K562 (cell line): Measurements from ENCODE around the gene ALCAM. TPM values are rescaled to one million over a fixed set of nuclear protein-coding genes. Genes with fewer than 3 reads are reported as not detected.
A peak's percentile ranks its signal among the peaks of the same experiment; 100 is the strongest.

ENCODE experiments used
- ATAC-seq: fragments of 200-7000 bp; cut with Tn5 transposase; 3 replicates; pipeline ENCODE4 v1.9.1; 2020; ENCODE audit warnings: moderate library complexity
- BruUV-seq: library from RNA; stranded (reverse); fragments of 400-500 nt; replicated peaks from 2 replicates; lab custom pipeline; 2021; lab: Mats Ljungman, UMichigan
- CTCF ChIA-PET: fragments of 300-600 bp; formaldehyde crosslinking; extraction: SDS; loops from one replicate; lab custom pipeline; 2021; ENCODE audit warnings: low intra/inter-chr PET ratio; lab: Yijun Ruan, JAX
- POLR2A ChIA-PET: fragments of 300-600, 350-650 bp; sonication (Branson Sonifier 250); formaldehyde crosslinking; extraction: SDS; loops from one replicate; lab custom pipeline; 2021; ENCODE audit warnings: antibody characterized with exemption, inconsistent platforms; lab: Yijun Ruan, JAX
- DNase-seq, 4 experiments: peaks; one replicate each; pipeline versions ENCODE4 v3.0.0 to v3.0.0-alpha.2; 2011 to 2018; ENCODE audit warnings: low spot score in 3 of 4, mixed read lengths in 3 of 4; ENCODE audit errors: extremely low read depth in 1 of 4
- FAIRE-seq: peaks from 2 replicates; lab custom pipeline; 2011; peaks lifted over from hg19 to GRCh38; lab: Jason Lieb, UNC
- H2AFZ ChIP-seq: 2 replicates; pipeline ENCODE4 v1.6.0; 2011; ENCODE audit warnings: low read depth, low read length, control low read depth, inconsistent platforms
- H3K27ac ChIP-seq: fragments of 200-600 bp; 3 replicates; pipeline ENCODE4 v1.8.0; 2011; ENCODE audit warnings: low read depth, mild to moderate bottlenecking, control low read depth, inconsistent platforms, low read length, moderate library complexity, mixed read lengths; ENCODE audit errors: extremely low read depth
- H3K27me3 ChIP-seq, 2 experiments: fragments of 300-600 bp in 1 of 2; 2 replicates in 1 of 2; 3 replicates in 1 of 2; pipeline versions ENCODE4 v1.6.0 to v1.8.0; 2011; ENCODE audit warnings: inconsistent platforms in 2 of 2, low read length in 2 of 2, mild to moderate bottlenecking in 1 of 2, mixed read lengths in 1 of 2, moderate library complexity in 1 of 2; ENCODE audit not compliant: control insufficient read depth in 2 of 2, insufficient read depth in 2 of 2
- H3K36me3 ChIP-seq: fragments of 300-600 bp; 3 replicates; pipeline ENCODE4 v1.8.0; 2011; ENCODE audit warnings: mild to moderate bottlenecking, low read length, inconsistent platforms; ENCODE audit not compliant: control insufficient read depth, insufficient read depth
- H3K4me1 ChIP-seq, 2 experiments: fragments of 200-600 bp in 1 of 2; replicated peaks in 1 of 2; 2 replicates in 1 of 2; 3 replicates in 1 of 2; pipeline versions ENCODE4 v1.5.1 to v1.8.0; 2011; ENCODE audit warnings: inconsistent platforms in 2 of 2, low read length in 2 of 2, mild to moderate bottlenecking in 1 of 2, mixed read lengths in 1 of 2, moderate library complexity in 1 of 2; ENCODE audit not compliant: control insufficient read depth in 2 of 2, insufficient read depth in 2 of 2
- H3K4me2 ChIP-seq: 2 replicates; pipeline ENCODE4 v1.6.1; 2011; ENCODE audit warnings: low read length, control low read depth, inconsistent platforms, mixed read lengths; ENCODE audit not compliant: insufficient read depth
- H3K4me3 ChIP-seq: fragments of 200-600 bp; sonication (generic), shearing (Covaris generic); 2 replicates; pipeline ENCODE4 v1.5.1; 2016; ENCODE audit warnings: control low read depth, inconsistent platforms
- H3K79me2 ChIP-seq: fragments of 200-600 bp; 3 replicates; pipeline ENCODE4 v1.8.0; 2011; ENCODE audit warnings: low read length, inconsistent platforms; ENCODE audit not compliant: control insufficient read depth, insufficient read depth
- H3K9ac ChIP-seq, 2 experiments: 2 replicates each; pipeline versions ENCODE4 v1.6.0 to v1.6.1; 2011; ENCODE audit warnings: low read depth in 2 of 2, low read length in 2 of 2, control low read depth in 1 of 2, inconsistent platforms in 1 of 2, mild to moderate bottlenecking in 1 of 2, mixed read lengths in 1 of 2; ENCODE audit not compliant: insufficient read depth in 1 of 2
- H3K9me1 ChIP-seq: one replicate; pipeline ENCODE4 v1.6.0; 2011; ENCODE audit warnings: inconsistent platforms, mild to moderate bottlenecking, low read length, moderate library complexity; ENCODE audit not compliant: control insufficient read depth, insufficient read depth
- H3K9me3 ChIP-seq: replicated peaks from 2 replicates; pipeline ENCODE4 v1.5.1; 2011; ENCODE audit warnings: low read depth, low read length, inconsistent platforms; ENCODE audit not compliant: control insufficient read depth, insufficient read depth
- H4K20me1 ChIP-seq: replicated peaks from 2 replicates; pipeline ENCODE4 v1.6.1; 2011; ENCODE audit warnings: low read length, inconsistent platforms, mixed read lengths; ENCODE audit not compliant: control insufficient read depth, insufficient read depth
- CEBPB ChIP-seq: fragments of 450-650 bp; IDR thresholded peaks from 2 replicates; pipeline ENCODE4 v1.6.1; 2016; ENCODE audit warnings: missing genetic modification characterization, missing compliant biosample characterization
- DPF2 ChIP-seq: fragments of 450-650 bp; IDR thresholded peaks from 2 replicates; pipeline ENCODE4 v1.6.1; 2016
- HDAC3 ChIP-seq: fragments of 450-650 bp; IDR thresholded peaks from 2 replicates; pipeline ENCODE4 v1.6.1; 2018; ENCODE audit warnings: borderline replicate concordance, mild to moderate bottlenecking, moderate library complexity; ENCODE audit not compliant: partially characterized antibody
- MEF2A ChIP-seq: IDR thresholded peaks from 2 replicates; pipeline ENCODE4 v1.6.1; 2011; ENCODE audit warnings: low read depth, mild to moderate bottlenecking, low read length, moderate library complexity; ENCODE audit not compliant: control insufficient read depth
- MTA1 ChIP-seq: fragments of 450-650 bp; IDR thresholded peaks from 2 replicates; pipeline ENCODE4 v1.6.1; 2017; ENCODE audit warnings: borderline replicate concordance
- PCBP2 ChIP-seq: fragments of 200-400 bp; formaldehyde crosslinking; IDR thresholded peaks from 2 replicates; pipeline ENCODE4 v1.6.1; 2018; ENCODE audit warnings: low read length, low read depth, mild to moderate bottlenecking, moderate library complexity; ENCODE audit not compliant: poor library complexity, severe bottlenecking
- POLR3G ChIP-seq: IDR thresholded peaks from 2 replicates; pipeline ENCODE4 v1.6.1; 2011; ENCODE audit not compliant: insufficient read length, insufficient replicate concordance; ENCODE audit errors: extremely low read depth
- PURB ChIP-seq: sonication (generic); formaldehyde crosslinking; IDR thresholded peaks from 2 replicates; pipeline ENCODE4 v1.9.0; 2021; ENCODE audit warnings: low read depth, mild to moderate bottlenecking, missing genetic modification reagents
- TCF3 ChIP-seq: sonication (generic); formaldehyde crosslinking; IDR thresholded peaks from 2 replicates; pipeline ENCODE4 v1.4.0; 2020; ENCODE audit warnings: mild to moderate bottlenecking, missing genetic modification reagents
- THAP7 ChIP-seq: fragments of 250-450 bp; sonication (Bioruptor Pico); IDR thresholded peaks from 2 replicates; pipeline ENCODE4 v1.5.0; 2021
- ZBTB49 ChIP-seq: sonication (generic); formaldehyde crosslinking; IDR thresholded peaks from 2 replicates; pipeline ENCODE4 v1.8.0; 2022; ENCODE audit warnings: missing genetic modification reagents, mild to moderate bottlenecking, borderline replicate concordance
- ZKSCAN1 ChIP-seq: fragments of 150-350 bp; IDR thresholded peaks from 2 replicates; pipeline ENCODE4 v1.6.1; 2016; ENCODE audit warnings: low read depth, low read length
- ZNF274 ChIP-seq: IDR thresholded peaks from 2 replicates; pipeline ENCODE4 v1.6.1; 2011; ENCODE audit warnings: low read depth, mild to moderate bottlenecking, low read length, moderate library complexity, borderline replicate concordance
- WGBS: fragments of 100-300 bp; shearing (Covaris generic); methylation state at CpG from one replicate; pipeline ENCODE4 v1.1.6; 2016; ENCODE audit warnings: low coverage, mixed read lengths; ENCODE audit not compliant: insufficient coverage; ENCODE audit errors: missing lambda C conversion rate; 5-methylcytosine and 5-hydroxymethylcytosine counted together
- in situ Hi-C: fragments of 300-500 bp; cut with MboI; formaldehyde crosslinking; loops from 4 replicates; pipeline ENCODE4 v1.15.0; 2018; ENCODE audit warnings: inconsistent platforms, mixed read lengths
- intact Hi-C: fragments of 100-400 bp; cut with micrococcal nuclease; formaldehyde crosslinking; loops from 2 replicates; pipeline ENCODE4 v1.14.2; 2022
- polyA plus RNA-seq, 8 experiments: library from polyadenylated mRNA; depleted of rRNA in 4 of 8; stranded (reverse) in 5 of 8; unstranded in 3 of 8; fragments of >200 nt; fragmentation: Nextera tagmentation in 2 of 8; fragmentation: Illumina TruSeq in 1 of 8; extraction: Ambion mirVana in 2 of 8; extraction: Trizol in 1 of 8; gene quantifications; 2 replicates each; pipeline versions ENCODE4 v1.2.1 to v1.2.3, GENCODE V29; 2011 to 2014; ENCODE audit warnings: inconsistent platforms in 1 of 8, missing spikeins in 1 of 8
- total RNA-seq, 7 experiments: library from RNA; depleted of rRNA in 6 of 7; stranded (reverse); fragments of >200 nt in 6 of 7; fragmentation: Illumina TruSeq in 2 of 7; extraction: Trizol in 2 of 7; gene quantifications; 2 replicates each; pipeline versions ENCODE4 v1.2.1 to v1.2.3, GENCODE V29; 2011 to 2021; ENCODE audit warnings: low replicate concordance in 1 of 7

The ALCAM gene
- total and polyA plus RNA-seq, 9 of the 15 experiments (the other 6 are each of a cell fraction or from before 2014, with no cell fraction given): 0.03 to 0.98 (median 0.14) TPM; not detected in 1

- Histone ChIP-seq H2AFZ (0 out of 2 replicates have a peak overlapping the region, but pooled peaks have one; percentile 16), H3K9me1 (no peaks in the 10 kb centered on the region), H3K4me3 (no peak overlapping the region), H3K9ac (no peak overlapping the region), H3K36me3 (no peaks in the 10 kb centered on the region), H3K27me3 (no peaks in the 10 kb centered on the region), H3K4me2 (no peak overlapping the region), H4K20me1 (no peaks in the 10 kb centered on the region), H3K9me3 (no peaks in the 10 kb centered on the region), H3K27ac (no peak overlapping the region), H3K79me2 (no peaks in the 10 kb centered on the region), H3K4me1 (peaks cover 0 to 14% of the 10 kb centered on the region in 2 experiments; a peak in 4 of 5 replicates)
- intact Hi-C loops: no loop called here
- no TSS peak for BruUV-seq
- WGBS: 10% methylated on average over 5 of the region's 5 CpGs
- POLR2A ChIA-PET: no interaction called here
- ATAC-seq (no peak), DNase-seq (peak in 1 of 4 experiments; percentile 8), FAIRE-seq (no peak)
- CTCF ChIA-PET: no interaction called here
- TF ChIP-seq POLR3G (no peak), HDAC3 (no peak), PCBP2 (no peak), ZBTB49 (CRISPR knock-in tag) (no peak), ZNF274 (no peak), MTA1 (no peak), MEF2A (no peak), PURB (CRISPR knock-in tag) (no peak), THAP7 (CRISPR knock-in tag) (no peak), CEBPB (no peak), ZKSCAN1 (no peak), TCF3 (CRISPR knock-in tag) (no peak), DPF2 (no peak)
- in situ Hi-C loops: no loop called here
These were observed 251.8 kb downstream of the ALCAM start for GRCh38 chr3:105618556-105618955.
